GM12874 (cell line): ENCODE measurements around the gene PEX11B.

Experiments
- CTCF ChIP-seq: IDR thresholded peaks from 2 replicates; pipeline ENCODE4 v1.5.1; 2011; ENCODE audit warnings: low read depth, mild to moderate bottlenecking, control low read depth, low read length, moderate library complexity; ENCODE audit not compliant: insufficient read depth

The PEX11B gene

GRCh38 chr1:145947551-145947950 is 29.0 kb upstream of the PEX11B start:
- TF ChIP-seq CTCF, result no peak

- no peak for TF ChIP-seq CTCF
Observed at GRCh38 chr1:145946477-145946986, 28.0 kb upstream of the PEX11B start.

DNA sequence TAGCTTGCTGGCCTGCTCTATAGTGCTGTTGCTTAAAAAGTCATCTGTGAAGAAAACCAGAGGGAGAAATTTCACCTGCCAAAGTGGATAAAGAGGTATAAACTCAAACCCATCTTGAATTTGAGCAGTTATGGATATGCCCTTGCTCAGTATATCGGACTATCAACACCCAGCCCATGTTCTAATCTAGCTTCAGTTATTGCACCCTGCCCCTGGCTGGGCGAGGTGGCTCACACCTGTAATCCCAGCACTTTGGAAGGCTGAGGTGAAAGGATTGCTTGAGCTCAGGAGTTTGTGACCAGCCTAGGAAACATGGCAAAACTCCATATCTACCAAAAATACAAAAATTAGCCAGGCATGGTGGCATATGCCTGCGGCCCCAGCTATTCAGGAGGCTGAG is 26.0 kb upstream of the PEX11B start:
- TF ChIP-seq CTCF, result no peak

- no peak for TF ChIP-seq CTCF
Observed at GRCh38 chr1:145942871-145943270, 24.4 kb upstream of the PEX11B start.

DNA sequence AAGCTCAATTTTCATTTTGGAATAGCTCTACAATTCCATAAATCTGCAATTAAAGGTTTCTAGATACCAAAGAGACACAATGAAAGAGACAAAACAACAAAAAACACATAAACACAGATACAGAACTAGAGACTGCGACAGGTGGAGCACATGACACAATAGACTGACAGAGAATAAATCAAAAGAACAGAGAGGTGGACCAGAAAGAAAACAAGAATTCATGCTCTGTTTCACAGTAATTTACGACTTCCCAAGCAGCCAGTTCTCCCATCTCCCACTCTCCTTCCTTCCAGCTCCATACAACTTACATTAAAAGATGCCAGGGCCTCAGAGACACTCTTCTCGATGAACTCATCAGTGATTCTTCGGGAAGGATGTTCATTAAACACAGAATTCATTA is 23.9 kb upstream of the PEX11B start:
- no peak for TF ChIP-seq CTCF

DNA sequence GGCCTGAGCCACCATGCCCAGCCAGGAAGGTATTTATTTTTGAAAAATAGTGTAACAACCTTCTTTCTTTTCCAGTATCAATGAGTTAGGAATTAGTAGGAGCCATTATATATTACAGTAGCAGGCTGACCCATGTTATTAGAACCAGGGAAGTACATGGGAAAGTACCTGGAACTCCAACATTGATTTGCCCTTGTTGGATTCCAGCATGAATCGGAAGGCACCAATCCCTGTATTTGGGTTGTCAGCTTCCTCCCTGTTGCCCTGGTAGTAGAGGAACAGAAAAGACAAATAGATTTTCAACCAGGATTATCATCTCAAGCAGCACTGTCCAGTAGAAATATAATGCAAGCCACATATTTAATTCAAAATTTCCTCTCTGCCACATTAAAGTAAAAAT is 18.9 kb upstream of the PEX11B start:
- no peak for TF ChIP-seq CTCF

DNA sequence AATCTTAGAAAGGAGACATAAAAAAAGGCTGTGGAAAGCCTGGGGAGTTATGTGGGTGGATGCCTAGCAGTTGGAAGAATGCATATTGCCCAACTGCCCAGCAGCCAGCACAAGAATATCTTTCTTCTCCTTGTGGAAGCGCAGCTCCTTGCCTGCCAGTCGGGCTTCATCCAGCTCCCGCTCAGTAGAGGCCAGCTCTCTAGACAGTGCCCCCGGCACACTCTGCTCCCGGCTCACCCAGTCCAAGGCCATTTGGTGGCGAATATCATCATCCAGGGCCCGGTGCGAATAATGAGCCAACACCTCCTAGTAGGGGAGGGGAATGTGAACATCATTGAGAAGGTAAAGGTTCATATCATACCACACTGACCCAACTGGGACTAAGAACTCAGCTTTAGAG is 17.7 kb upstream of the PEX11B start:
- no peak for TF ChIP-seq CTCF

DNA sequence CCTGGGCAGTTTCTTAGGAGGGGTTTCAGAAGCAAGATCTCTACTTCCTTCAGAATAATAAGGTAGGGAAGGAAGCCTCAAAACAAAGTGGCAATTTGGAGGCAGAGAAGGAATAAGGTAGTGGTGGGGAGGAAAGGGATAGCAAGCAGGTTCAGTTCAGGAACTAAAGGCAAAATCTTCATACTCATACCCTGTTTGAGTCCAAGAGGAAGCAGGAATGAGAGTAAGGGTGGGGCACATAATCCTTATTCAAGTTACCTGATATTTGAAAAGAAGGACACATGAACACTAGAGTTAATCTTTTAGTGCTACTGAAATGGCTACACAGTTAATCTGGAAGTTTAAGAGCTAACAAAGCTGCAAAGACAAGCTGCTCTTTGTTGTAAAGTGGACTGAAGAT is 17.2 kb upstream of the PEX11B start:
- no peak for TF ChIP-seq CTCF
